Dermis blood vessel endothelial cell (primary cell): ENCODE results near the gene EXTL1. TPM values are rescaled to one million over a fixed set of nuclear protein-coding genes. Genes with fewer than 3 reads are reported as not detected.

Experiments used
- DNase-seq: peaks from one replicate; pipeline ENCODE4 v3.0.0; 2010
- total RNA-seq: library from RNA; depleted of rRNA; stranded (reverse); fragments of >200 nt; gene quantifications from 2 replicates; pipeline ENCODE4 v1.2.3, GENCODE V29; 2014

Gene EXTL1
- total RNA-seq, 1 donor from 2014 or later, result not detected

GRCh38 chr1:26075421-26076144 is 54.0 kb downstream of the EXTL1 start:
- no peak for DNase-seq

- no peak for DNase-seq
Observed at GRCh38 chr1:26077524-26077923, 55.9 kb downstream of the EXTL1 start.

- DNase-seq, result no peak
Observed at GRCh38 chr1:26078286-26079177, 57.0 kb downstream of the EXTL1 start.

GRCh38 chr1:26079178-26079563 is 57.6 kb downstream of the EXTL1 start:
- DNase-seq, result no peak

- no peak for DNase-seq
Observed at GRCh38 chr1:26079960-26080814, 58.6 kb downstream of the EXTL1 start.

GRCh38 chr1:26081267-26082019 is 59.9 kb downstream of the EXTL1 start:
- no peak for DNase-seq

GRCh38 chr1:26082020-26082350 is 60.4 kb downstream of the EXTL1 start:
- DNase-seq, result no peak

- DNase-seq, result no peak
Observed at GRCh38 chr1:26083208-26083607, 61.6 kb downstream of the EXTL1 start.

GRCh38 chr1:26084091-26084561 is 62.6 kb downstream of the EXTL1 start:
- no peak for DNase-seq

- no peak for DNase-seq
Observed at GRCh38 chr1:26084844-26085243, 63.3 kb downstream of the EXTL1 start.

Other genes starting within 250 kb of the EXTL1 start
- gene SELENON, start 221.6 kb upstream of the EXTL1 start, total RNA-seq, result 34.7 and 100 TPM in 2 replicates
- 27.4 and 34.7 TPM in 2 replicates for gene MTFR1L, start 201.8 kb upstream of the EXTL1 start, total RNA-seq
- 2.0 and 5.2 TPM in 2 replicates for gene AUNIP, start 162.3 kb upstream of the EXTL1 start, total RNA-seq
- gene PAQR7, start 146.1 kb upstream of the EXTL1 start, total RNA-seq, result 7.2 and 9.0 TPM in 2 replicates
- 126 and 233 TPM in 2 replicates for gene STMN1, start 115.4 kb upstream of the EXTL1 start, total RNA-seq
- 14.1 and 31.7 TPM in 2 replicates for gene PAFAH2, start 23.7 kb upstream of the EXTL1 start, total RNA-seq
- not detected in 2 replicates for gene SLC30A2, start 24.3 kb downstream of the EXTL1 start, total RNA-seq
- not detected in 2 replicates for gene TRIM63, start 45.9 kb downstream of the EXTL1 start, total RNA-seq
- 6.7 and 8.2 TPM in 2 replicates for gene PDIK1L, start 90.0 kb downstream of the EXTL1 start, total RNA-seq
- gene FAM110D, start 137.3 kb downstream of the EXTL1 start, total RNA-seq, result 11.6 and 12.9 TPM in 2 replicates
- gene C1orf232, start 147.2 kb downstream of the EXTL1 start, total RNA-seq, result not detected in 2 replicates
- gene ZNF593, start 148.1 kb downstream of the EXTL1 start, total RNA-seq, result 8.0 and 25.0 TPM in 2 replicates
- gene ZNF593OS, start 150.1 kb downstream of the EXTL1 start, total RNA-seq, result not detected in 2 replicates
- 0.14 TPM in 1 of 2 replicates, not detected in the other for gene CNKSR1, start 155.7 kb downstream of the EXTL1 start, total RNA-seq
- not detected in 2 replicates for gene CATSPER4, start 168.8 kb downstream of the EXTL1 start, total RNA-seq
- 10.2 and 13.9 TPM in 2 replicates for gene CEP85, start 212.4 kb downstream of the EXTL1 start, total RNA-seq